Measurements from ENCODE around the gene DUS1L. TPM values are rescaled to one million over a fixed set of nuclear protein-coding genes. Genes with fewer than 3 reads are reported as not detected.

DUS1L gene
- total RNA-seq, 1 experiment from 2014 or later: 176 TPM

DNA sequence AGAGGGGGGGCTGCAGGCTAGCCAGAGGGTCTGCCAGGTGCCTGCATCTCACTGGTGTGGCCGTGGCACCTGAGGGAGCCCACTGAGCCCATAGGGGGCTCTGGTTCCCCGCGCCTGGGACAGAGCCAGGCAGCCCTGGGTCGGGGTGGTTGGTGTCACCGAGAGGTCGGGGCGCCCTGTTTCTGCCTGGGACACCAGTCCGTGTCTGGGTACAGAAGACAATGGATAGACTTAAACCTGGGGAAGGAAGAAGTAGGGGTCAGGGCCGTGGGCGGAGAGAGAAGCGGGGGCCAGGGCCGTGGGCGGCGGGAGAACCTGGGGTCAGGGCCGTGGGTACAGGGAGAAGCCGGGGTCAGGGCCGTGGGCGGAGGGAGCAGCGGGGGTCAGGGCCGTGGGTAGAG lies 17.0 kb downstream of the DUS1L start:
- no peaks in the 10 kb centered on the region for H3K27me3 ChIP-seq (ENCODE audit: insufficient read depth, low read length)
- H3K9me2 ChIP-seq (ENCODE audit: insufficient read depth): no peaks in the 10 kb centered on the region
- no peak overlapping the region for H3K4me2 ChIP-seq (ENCODE audit: low read length)
- H3K27ac ChIP-seq (ENCODE audit: low read depth, low read length): no peak overlapping the region
- H3K79me2 ChIP-seq (ENCODE audit: insufficient read depth, low read length): peaks cover 30% of the 10 kb centered on the region
- POLR2A ChIA-PET: no interaction called here
- H3K4me3 ChIP-seq (replicated peaks in 1 of 2; ENCODE audit: low read depth in 1 of 2, low read length in 2 of 2): no peak overlapping the region
- peaks cover 13 to 20% of the 10 kb centered on the region in 2 experiments; a peak in 3 of 4 replicates for H3K4me1 ChIP-seq (ENCODE audit: control insufficient read depth in 1 of 2, insufficient read depth in 2 of 2, low read length in 2 of 2)
- no TSS peak for BruUV-seq (replicated peaks)
- no peak overlapping the region for H3K9ac ChIP-seq (ENCODE audit: low read length)
- peaks cover 7 to 19% of the 10 kb centered on the region in 2 experiments; a peak in 2 of 4 replicates for H3K36me3 ChIP-seq (ENCODE audit: control insufficient read depth in 1 of 2, insufficient read depth in 2 of 2, low read length in 2 of 2)
- no peaks in the 10 kb centered on the region for H4K20me1 ChIP-seq (ENCODE audit: insufficient read depth)
- H2AFZ ChIP-seq (ENCODE audit: low read depth, low read length, poor library complexity, severe bottlenecking): no peak overlapping the region
- ATAC-seq (no peak), DNase-seq (ENCODE audit: low read depth, low spot score) (no peak)
- CTCF ChIA-PET: no interaction called here
- intact Hi-C loops (cut with micrococcal nuclease): no loop called here
- RAD21 ChIA-PET (ENCODE audit: low non-redundant PET in 1 of 2, low total read pairs in 2 of 2, uncharacterized antibody in 2 of 2, unreplicated experiment in 2 of 2): interaction anchor here in 1 of 2 experiments (0.7 kb wide), 1 partner anchor 27 kb away, joined by 3 read pairs; no protein-coding TSS in a partner anchor
- H3K9me3 ChIP-seq (ENCODE audit: control insufficient read depth in 1 of 2, insufficient read depth in 1 of 2, low read depth in 1 of 2, low read length in 2 of 2): no peaks in the 10 kb centered on the region
- no peak for TF ChIP-seq ZFX (IDR thresholded peaks at IDR 0.05)
- no peak for TF ChIP-seq FOSL1 (IDR thresholded peaks at IDR 0.05; ENCODE audit: low read depth)
- no peak for TF ChIP-seq RAD21 (IDR thresholded peaks at IDR 0.05; ENCODE audit: low read depth)
- TF ChIP-seq, protein P1, sequence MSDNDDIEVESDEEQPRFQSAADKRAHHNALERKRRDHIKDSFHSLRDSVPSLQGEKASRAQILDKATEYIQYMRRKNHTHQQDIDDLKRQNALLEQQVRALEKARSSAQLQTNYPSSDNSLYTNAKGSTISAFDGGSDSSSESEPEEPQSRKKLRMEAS (IDR thresholded peaks at IDR 0.05): no peak
- TF ChIP-seq, protein P2, sequence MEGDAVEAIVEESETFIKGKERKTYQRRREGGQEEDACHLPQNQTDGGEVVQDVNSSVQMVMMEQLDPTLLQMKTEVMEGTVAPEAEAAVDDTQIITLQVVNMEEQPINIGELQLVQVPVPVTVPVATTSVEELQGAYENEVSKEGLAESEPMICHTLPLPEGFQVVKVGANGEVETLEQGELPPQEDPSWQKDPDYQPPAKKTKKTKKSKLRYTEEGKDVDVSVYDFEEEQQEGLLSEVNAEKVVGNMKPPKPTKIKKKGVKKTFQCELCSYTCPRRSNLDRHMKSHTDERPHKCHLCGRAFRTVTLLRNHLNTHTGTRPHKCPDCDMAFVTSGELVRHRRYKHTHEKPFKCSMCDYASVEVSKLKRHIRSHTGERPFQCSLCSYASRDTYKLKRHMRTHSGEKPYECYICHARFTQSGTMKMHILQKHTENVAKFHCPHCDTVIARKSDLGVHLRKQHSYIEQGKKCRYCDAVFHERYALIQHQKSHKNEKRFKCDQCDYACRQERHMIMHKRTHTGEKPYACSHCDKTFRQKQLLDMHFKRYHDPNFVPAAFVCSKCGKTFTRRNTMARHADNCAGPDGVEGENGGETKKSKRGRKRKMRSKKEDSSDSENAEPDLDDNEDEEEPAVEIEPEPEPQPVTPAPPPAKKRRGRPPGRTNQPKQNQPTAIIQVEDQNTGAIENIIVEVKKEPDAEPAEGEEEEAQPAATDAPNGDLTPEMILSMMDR (IDR thresholded peaks at IDR 0.05 in 2 of 3, conservative IDR thresholded peaks at IDR 0.05 in 1 of 3; ENCODE audit: borderline replicate concordance in 1 of 3, insufficient read depth in 1 of 3, low read depth in 2 of 3, low read length in 2 of 3): no peak
- no peak for TF ChIP-seq SRF (IDR thresholded peaks at IDR 0.05; ENCODE audit: low read depth)
- no peak for TF ChIP-seq TCF7L2 (IDR thresholded peaks at IDR 0.05; ENCODE audit: borderline replicate concordance, extremely low read depth, insufficient read depth, insufficient read length)
- no peak for TF ChIP-seq JUND (IDR thresholded peaks at IDR 0.05)
- TF ChIP-seq, protein P3, sequence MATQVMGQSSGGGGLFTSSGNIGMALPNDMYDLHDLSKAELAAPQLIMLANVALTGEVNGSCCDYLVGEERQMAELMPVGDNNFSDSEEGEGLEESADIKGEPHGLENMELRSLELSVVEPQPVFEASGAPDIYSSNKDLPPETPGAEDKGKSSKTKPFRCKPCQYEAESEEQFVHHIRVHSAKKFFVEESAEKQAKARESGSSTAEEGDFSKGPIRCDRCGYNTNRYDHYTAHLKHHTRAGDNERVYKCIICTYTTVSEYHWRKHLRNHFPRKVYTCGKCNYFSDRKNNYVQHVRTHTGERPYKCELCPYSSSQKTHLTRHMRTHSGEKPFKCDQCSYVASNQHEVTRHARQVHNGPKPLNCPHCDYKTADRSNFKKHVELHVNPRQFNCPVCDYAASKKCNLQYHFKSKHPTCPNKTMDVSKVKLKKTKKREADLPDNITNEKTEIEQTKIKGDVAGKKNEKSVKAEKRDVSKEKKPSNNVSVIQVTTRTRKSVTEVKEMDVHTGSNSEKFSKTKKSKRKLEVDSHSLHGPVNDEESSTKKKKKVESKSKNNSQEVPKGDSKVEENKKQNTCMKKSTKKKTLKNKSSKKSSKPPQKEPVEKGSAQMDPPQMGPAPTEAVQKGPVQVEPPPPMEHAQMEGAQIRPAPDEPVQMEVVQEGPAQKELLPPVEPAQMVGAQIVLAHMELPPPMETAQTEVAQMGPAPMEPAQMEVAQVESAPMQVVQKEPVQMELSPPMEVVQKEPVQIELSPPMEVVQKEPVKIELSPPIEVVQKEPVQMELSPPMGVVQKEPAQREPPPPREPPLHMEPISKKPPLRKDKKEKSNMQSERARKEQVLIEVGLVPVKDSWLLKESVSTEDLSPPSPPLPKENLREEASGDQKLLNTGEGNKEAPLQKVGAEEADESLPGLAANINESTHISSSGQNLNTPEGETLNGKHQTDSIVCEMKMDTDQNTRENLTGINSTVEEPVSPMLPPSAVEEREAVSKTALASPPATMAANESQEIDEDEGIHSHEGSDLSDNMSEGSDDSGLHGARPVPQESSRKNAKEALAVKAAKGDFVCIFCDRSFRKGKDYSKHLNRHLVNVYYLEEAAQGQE (IDR thresholded peaks at IDR 0.05; ENCODE audit: low read depth): no peak
- TF ChIP-seq POLR2A (IDR thresholded peaks at IDR 0.05; ENCODE audit: borderline replicate concordance, extremely low read depth, insufficient read depth, insufficient read length): no peak
